Measurements from ENCODE around the gene SNRNP35.
"Not testable (repeated sequence)": the region's sequence is repeated elsewhere in the genome, so short reads cannot be mapped to it uniquely, and the experiment has no call there.

Gene SNRNP35, protein sequence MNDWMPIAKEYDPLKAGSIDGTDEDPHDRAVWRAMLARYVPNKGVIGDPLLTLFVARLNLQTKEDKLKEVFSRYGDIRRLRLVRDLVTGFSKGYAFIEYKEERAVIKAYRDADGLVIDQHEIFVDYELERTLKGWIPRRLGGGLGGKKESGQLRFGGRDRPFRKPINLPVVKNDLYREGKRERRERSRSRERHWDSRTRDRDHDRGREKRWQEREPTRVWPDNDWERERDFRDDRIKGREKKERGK

DNA sequence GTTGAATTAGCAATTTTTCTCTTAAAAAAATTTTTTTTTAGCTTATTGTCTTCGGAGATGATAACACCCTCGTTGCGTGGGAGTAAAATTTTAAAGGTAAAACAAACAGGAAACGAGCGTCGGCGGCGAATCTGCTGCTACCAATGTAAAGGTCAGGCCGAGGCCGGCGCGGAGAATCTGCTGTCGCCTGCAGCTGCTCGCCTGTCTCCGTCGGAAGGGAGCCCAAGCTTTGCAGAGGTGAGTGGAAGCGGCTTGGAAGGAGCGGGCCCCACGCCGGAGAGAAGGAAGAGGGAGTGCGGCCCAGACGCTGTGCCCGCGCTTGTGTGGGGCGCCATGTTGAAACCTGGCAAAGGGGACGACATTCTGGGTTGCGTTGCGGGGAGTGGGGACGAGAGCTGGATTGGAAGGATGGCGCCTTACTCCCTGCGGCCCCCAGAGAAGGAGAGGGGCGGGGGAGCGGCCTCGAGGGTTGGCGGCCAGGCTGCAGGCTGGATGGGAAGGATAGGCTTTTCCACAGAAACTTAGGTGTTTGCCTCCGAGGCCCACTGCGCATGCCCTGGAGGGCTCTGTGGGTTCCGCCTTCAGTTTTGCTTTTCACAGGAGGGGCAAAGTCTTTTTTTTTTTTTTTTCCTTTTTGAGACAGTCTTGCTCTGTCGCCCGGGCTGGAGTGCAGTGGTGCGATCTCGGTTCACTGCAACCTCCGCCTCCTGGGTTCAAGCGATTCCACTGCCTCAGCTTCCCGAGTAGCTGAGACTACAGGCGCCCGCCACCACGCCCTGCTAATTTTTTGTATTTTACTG, at the start of gene SNRNP35:
SNRNP35 (plus strand) TSS at position 160 of the 800 bp plus-strand sequence. CDS start 7,402 bp downstream, outside the sequence.
- peak; percentile 90 for DNase-seq (ENCODE audit: low spot score)

DNA sequence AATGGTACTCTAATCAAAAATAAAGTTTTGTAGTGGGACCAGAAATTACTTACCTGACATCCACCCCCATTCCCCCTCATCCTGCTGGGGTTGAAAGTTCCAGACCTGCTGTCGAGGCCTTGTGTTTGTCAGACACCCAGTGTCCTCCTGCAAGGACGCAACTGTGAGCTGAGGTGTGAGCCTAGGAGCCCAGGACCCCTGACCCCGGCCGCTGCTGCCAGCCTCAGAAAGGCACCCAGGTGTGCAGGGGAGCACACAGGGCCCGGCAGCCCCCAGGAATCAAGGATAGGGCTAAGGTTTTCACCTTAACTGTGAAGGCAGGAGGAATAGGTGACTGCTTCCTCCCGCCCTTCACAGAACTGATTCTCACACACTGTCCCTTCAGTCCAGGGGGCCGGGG, 49.3 kb upstream of the SNRNP35 start:
- DNase-seq (ENCODE audit: low spot score): not testable (repeated sequence)

DNA sequence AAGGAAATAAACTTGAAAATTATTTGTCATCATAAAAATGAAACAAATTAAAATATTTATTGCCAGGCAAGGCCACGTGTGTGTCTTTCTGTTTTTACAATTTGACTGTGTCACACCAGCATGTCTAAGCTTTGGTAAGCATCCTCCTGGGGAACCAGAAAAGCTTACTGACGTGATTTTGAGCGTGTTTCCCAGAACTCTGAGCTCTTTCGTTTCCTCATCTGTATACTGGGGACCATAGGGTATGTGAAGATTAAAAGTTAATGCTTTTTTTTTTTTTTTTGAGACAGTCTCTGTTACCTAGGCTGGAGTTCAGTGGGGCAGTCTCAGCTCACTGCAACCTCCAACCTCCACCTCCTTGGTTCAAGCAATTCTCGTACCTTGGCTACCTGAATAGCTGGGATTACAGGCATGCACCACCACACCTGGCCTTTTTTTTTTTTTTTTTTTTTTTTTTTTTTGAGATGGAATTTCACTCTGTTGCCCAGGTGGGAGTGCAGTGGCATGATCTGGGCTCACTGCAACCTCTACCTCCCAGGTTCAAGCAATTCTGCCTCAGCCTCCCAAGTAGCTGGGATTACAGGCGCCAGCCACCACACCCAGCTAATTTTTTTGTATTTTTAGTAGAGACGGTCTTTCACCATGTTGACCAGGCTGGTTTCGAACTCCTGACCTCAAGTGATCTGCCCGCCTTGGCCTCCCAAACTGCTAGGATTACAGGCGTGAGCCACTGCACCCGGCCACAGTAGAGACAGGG, 48.5 kb upstream of the SNRNP35 start:
- DNase-seq (ENCODE audit: low spot score): not testable (repeated sequence)

DNA sequence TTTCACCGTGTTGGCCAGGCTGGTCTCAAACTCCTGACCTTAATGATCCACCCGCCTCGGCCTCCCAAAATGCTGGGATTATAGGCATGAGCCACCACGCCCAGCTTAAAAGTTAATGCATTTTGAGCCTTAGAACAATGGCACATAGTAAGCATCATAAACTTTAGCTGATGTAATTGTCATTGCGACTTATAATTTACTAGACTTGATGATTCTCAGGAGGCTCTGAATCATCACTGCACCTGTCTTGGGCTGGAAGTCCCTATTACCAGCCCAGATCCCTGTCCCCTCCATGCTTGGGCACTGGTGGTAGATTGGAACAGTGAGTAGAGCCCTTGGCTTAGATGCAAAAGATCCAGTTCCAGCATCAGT, 47.9 kb upstream of the SNRNP35 start:
- DNase-seq (ENCODE audit: low spot score): no peak

DNA sequence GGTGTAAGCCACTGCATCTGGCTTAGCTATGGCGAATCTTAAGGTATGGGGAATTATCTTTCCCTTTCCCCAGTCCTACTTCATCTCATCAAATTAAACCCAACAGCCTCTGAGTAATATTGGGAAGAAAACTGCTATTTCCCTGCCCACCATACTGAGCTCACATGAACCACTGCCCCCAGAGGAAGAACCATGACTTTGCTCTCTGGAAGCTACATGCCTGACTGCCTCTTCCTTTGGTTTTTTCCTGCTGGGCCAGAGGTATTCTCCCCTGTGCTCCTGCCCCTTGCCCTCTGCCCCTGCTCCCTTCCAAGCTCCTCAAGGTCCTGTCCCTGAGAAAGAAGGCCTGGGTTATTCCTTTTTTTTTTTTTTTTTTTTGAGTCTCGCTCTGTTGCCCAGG, 36.6 kb upstream of the SNRNP35 start:
- DNase-seq (ENCODE audit: low spot score): no peak

DNA sequence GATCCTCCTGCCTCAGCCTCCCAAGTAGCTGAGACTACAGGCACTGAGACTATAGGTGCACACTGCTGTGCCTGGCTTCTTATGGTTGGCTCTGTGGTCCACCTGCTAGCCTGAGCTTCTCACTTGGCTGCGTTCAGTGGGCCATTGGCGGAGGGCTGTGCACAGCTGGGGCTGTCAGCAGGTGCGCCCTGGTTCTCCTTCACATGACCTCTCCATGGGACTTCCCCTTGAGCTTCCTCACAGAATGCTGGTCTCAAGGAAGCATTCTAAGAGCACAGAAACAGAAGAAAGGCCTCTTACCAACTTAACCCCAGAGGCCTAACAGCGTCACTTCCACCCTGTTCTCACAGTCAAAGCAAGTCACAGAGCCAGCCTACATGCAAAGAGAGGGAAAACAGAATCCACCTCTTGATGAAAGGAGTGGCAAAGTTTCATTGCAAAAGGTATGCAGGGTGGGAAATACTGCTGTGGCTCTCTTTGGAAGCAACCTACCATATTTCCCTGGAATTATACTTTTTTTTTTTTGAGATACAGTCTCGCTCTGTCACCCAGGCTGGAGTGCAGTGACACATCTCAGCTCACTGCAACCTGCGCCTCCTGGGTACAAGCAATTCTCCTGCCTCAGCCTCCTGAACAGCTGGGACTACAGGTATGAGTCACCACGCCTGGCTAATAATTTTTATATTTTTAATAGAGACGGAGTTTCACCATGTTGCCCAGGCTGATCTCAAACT, 30.7 kb upstream of the SNRNP35 start:
- DNase-seq (ENCODE audit: low spot score): no peak

DNA sequence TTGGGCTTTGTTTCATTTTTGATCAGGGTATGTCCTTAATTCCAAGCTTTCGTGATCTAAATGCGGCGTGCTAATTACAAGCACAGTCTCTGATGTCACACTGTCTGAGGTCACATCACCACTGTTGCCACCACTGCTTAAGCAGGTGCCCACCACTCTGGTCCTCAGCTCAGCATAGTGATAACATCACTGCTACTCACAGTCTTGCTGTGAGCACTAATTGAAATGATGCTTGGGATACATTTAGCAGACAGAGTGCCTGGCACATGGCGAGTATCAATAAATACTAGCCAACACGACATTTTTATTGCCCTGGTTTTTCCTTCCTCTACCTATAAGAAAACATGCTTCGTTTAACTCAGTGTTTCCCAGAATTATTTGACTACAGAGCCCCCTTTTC, 29.3 kb upstream of the SNRNP35 start:
- no peak for DNase-seq (ENCODE audit: low spot score)

- not testable (repeated sequence) for DNase-seq (ENCODE audit: low spot score)
Observed at GRCh38 chr12:123429101-123429500, 28.8 kb upstream of the SNRNP35 start.

DNA sequence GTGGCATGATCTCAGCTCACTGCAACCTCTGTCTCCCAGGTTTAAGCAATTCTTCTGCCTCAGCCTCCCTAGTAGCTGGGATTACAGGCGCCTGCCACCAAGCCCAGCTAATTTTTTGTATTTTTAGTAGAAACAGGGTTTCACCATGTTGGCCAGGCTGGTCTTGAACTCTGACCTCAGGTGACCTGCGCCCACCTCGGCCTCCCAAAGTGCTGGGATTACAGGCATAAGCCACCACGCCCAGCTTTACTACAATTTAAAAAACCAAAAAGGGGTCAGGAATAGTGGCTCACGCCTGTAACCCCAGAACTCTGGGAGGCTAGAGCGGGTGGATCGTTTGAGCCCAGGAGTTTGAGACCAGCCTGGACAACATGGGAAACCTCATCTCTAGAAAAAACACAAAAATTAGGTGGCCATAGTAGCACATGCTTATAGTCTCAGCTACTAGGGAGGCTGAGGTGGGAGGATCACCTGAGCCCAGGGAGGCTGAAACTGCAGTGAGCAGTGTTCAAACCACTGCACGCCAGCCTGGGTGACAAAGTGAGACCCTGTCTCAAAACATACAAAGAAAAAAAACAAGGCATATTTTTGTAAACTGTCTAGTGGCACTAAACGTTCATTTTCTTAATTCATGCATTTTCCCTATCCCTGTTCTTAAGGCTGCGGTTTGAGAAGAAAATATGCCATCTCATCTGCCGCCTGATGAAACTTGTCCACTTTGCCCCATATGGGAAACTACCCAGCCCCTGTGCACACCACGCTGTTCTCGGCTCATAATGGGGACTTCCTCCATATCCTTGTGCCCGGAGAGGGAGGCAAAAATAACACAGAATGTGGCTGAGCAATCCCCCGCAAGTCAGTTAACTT, 25.8 kb upstream of the SNRNP35 start:
- DNase-seq (ENCODE audit: low spot score): not testable (repeated sequence)

GRCh38 chr12:123433615-123434014, 24.3 kb upstream of the SNRNP35 start:
- no peak for DNase-seq (ENCODE audit: low spot score)

GRCh38 chr12:123435636-123436016, 22.3 kb upstream of the SNRNP35 start:
- DNase-seq (ENCODE audit: low spot score): no peak

DNA sequence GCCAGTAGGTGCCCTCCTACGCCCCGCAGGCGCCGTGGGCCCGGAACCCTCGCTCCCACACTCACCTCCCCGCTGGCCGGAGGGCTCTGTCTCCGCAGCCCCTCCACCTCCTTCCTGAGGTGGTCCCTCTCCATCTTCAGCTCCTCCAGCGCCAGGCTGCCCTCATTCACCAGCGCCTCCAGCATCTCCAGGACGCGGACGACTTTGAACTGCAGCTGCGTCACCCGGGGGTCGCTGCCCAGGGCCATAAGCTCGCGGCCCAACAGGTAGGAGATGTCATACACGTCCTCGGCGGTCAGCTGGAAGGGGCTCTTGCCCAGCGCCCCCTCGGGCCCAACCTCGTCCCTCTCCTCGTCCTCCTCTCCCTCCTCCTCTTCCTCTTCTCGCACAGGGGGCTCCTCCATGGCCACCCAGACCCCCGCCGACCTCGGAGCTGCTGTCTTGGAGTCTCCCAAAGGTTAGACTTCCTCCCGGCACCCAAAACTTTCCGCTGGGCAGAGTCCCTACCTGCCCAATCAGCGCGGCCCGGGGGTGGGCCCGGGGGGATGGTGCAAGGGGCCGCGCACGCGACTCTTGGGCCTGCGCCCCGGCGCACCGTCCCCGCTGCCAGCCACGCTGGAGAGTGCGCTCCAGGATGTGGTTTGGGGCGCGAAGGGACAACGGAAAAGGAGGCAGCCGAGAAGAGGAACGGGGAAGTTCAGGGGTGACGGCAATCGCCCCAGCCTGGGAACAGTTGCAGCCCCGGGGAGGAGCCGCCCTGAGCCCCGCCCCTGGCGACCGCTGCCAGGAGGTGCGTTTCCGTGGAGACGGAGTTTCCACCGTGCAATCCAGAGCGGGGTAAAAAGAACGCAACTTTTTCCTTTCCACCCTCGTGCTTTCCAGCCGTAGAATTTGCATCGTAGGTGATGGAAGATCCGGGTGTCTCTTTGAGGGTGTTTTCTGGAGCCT, 21.6 kb upstream of the SNRNP35 start, which contains the start of gene RILPL2:
RILPL2 (minus strand) TSS at position 668 of the 948 bp plus-strand sequence; CDS start at position 404, 264 bp downstream.
- peak; percentile 77 for DNase-seq (ENCODE audit: low spot score)

DNA sequence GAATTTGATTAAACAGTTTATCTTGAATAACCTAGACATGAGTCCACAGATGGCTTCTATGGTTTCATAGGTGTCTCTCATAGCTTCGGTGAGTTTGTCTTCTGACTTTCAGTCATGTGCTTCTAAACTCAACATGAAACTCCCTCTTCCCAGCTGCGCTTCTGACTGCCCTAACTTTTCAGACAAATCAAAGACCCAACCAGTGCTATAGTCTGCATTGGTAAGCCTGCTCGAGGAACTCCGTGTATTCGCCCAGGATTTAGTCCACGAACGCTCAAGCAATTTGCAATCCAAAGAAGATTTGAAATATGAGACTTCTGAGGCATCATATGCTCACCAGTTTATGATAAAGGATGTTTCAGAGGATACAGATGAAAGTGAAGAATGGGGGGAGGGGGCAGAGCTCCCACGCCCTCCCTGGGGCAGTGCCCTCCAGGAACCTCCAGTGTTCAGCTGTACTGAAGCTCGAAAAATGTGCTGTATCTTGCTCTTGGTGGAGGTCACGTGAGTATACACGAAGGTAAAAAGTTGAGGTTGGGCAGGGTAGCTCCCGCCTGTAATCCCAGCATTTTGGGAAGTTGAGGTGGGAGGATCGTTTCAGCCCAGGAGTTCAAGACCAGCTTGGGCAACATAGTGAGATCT, 16.3 kb upstream of the SNRNP35 start:
- no peak for DNase-seq (ENCODE audit: low spot score)

- DNase-seq (ENCODE audit: low spot score): no peak
Observed at GRCh38 chr12:123442774-123443173, 15.2 kb upstream of the SNRNP35 start.

DNA sequence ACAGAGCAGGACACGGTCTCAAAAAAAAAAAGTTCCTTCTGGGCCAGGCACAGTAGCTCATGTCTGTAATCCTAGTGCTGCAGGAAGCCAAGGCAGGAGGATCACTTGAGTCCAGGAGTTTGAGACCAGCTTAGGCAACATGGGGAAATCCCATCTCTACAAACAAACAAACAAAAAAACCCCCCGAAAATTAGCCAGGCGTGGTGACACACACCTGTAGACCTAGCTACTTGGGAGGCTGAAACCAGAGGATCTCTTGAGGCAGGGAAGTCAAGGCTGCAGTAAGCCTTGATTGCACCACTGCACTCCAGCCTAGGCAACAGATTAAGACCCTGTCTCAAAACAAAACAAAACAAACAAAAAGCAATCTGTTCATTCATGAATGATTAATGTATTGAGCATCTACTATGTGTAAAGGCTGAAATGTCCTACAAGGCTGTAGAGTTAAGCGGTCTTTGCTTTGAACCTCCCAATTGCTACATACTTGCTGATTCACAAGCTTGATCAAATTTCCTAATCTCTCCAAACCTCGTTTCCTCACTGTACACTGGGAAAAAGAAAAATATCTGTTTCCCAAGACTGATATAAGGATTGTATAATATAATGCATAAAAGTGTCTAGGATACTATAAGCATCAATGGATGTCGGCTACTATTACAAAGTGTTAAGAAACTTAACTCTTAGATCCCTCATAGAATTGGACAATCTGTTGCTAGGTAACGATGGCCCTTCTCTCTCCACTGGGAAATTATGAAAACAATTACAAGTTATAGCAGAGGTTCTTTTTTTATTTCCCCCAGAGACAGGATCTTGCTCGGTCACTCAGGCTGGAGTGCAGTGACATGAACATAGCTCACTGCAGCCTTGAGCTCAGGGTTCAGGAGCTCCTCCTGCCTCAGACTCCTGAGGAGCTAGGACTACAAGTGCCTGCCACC, 13.6 kb upstream of the SNRNP35 start:
- no peak for DNase-seq (ENCODE audit: low spot score)

DNA sequence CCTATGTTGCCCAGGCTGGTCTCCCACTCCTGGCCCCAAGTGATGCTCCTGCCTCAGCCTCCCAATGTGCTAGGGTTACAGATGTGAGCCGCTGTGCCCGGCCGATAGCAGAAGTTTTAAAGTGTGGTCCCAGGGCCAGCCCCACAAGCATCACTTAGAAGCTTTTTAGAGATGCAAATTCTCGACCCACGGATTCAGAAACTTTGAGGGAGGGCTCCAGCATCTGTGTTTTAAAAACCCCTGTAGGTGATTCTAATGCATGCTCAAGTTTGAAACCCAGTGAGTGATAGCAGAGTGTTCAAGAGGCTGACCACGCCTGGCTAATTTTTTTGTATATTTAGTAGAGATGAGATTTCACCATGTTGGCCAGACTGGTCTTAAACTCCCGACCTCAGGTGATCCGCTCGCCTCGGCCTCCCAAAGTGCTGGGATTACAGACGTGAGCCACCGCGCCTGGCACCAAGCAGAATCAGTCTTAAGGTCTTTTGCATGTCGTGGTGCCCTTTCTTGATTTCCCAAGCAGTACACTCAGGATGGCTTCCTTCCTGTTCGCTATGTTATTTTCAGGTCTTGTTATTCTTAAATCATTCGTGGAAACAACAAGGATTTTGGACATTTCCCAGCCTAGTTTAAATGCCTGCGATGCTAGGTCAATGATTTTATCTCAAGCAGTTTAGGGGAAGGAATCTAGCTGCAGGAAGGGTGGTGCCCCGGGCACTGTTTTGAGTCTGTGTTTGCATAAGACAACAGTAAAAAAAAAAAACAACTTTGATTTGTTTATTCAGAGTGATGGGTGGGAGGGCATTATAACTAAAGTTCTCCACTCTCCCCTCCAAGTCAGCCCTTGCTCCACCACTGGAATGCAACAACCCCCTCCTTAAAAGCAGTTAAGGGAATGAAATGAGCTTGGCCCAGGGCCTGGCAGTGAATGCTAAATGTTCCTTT, 12.3 kb upstream of the SNRNP35 start:
- DNase-seq (ENCODE audit: low spot score): no peak

DNA sequence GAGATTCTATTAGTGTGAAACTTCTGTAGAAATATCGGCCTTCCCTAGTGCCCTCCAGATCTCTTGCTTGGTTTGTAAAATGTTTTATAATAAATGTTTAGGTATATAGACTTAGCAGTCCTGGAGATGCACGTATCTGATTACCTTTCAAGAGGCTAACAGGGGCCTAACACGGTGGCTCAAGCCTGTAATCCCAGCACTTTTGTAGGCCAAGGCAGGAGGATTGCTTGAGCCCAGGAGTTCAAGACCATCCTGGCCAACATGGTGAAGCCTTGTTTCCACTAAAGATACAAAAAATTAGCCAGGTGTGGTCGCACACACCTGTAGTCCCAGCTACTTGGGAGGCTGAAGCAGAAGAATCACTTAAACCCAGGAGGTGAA, 11.6 kb upstream of the SNRNP35 start:
- no peak for DNase-seq (ENCODE audit: low spot score)

All from hematopoietic multipotent progenitor cell treated with erythropoietin and hydrocortisone succinate and interleukin-3 and kit ligand, for 17 days (in vitro differentiated cells).